A673 (cell line): ENCODE data around the gene ANO2. TPM values are rescaled to one million over a fixed set of nuclear protein-coding genes. Genes with fewer than 3 reads are reported as not detected.

Experiments
- BruUV-seq: library from RNA; stranded (reverse); fragments of 400-500 nt; replicated peaks from 2 replicates; lab custom pipeline; 2021; lab: Mats Ljungman, UMichigan
- CTCF ChIA-PET: fragments of 300-600 bp; sonication (Branson Sonifier 250); formaldehyde crosslinking; loops from one replicate; lab custom pipeline; 2022; ENCODE audit warnings: antibody characterized with exemption; lab: Charles Lee
- POLR2A ChIA-PET: fragments of 300-600 bp; sonication (Branson Sonifier 250); formaldehyde crosslinking; loops from one replicate; lab custom pipeline; 2022; ENCODE audit warnings: antibody characterized with exemption; ENCODE audit not compliant: low non-redundant PET; lab: Charles Lee
- DNase-seq: peaks from one replicate; pipeline ENCODE4 v3.0.0-alpha.2; 2015; ENCODE audit warnings: low spot score
- H3K27ac ChIP-seq: fragments of 200-600 bp; sonication (generic); 2 replicates; pipeline ENCODE4 v1.5.1; 2016; ENCODE audit warnings: mixed run types, low read depth, mild to moderate bottlenecking, mixed read lengths, antibody characterized with exemption, low read length; ENCODE audit not compliant: poor library complexity, severe bottlenecking
- H3K27me3 ChIP-seq: fragments of 200-600 bp; sonication (generic); replicated peaks from 2 replicates; pipeline ENCODE4 v1.6.1; 2017; ENCODE audit warnings: mixed run types, low read depth, mild to moderate bottlenecking, mixed read lengths, antibody characterized with exemption, low read length; ENCODE audit not compliant: insufficient read depth, poor library complexity
- H3K36me3 ChIP-seq: fragments of 200-600 bp; sonication (generic); 2 replicates; pipeline ENCODE4 v1.6.1; 2016; ENCODE audit warnings: mixed run types, mild to moderate bottlenecking, mixed read lengths, antibody characterized with exemption, low read length; ENCODE audit not compliant: insufficient read depth, poor library complexity, severe bottlenecking
- H3K4me1 ChIP-seq: fragments of 200-600 bp; sonication (generic); 2 replicates; pipeline ENCODE4 v1.6.1; 2017; ENCODE audit warnings: mixed run types, mild to moderate bottlenecking, mixed read lengths, antibody characterized with exemption, low read length; ENCODE audit not compliant: insufficient read depth, poor library complexity, severe bottlenecking
- H3K4me3 ChIP-seq: fragments of 200-600 bp; sonication (generic); 2 replicates; pipeline ENCODE4 v1.5.1; 2016; ENCODE audit warnings: low read depth, mixed run types, mild to moderate bottlenecking, mixed read lengths, low read length; ENCODE audit not compliant: poor library complexity, severe bottlenecking
- H3K9me3 ChIP-seq: fragments of 200-600 bp; sonication (generic); 2 replicates; pipeline ENCODE4 v1.6.1; 2016; ENCODE audit warnings: mixed run types, low read depth, mild to moderate bottlenecking, mixed read lengths, antibody characterized with exemption, low read length; ENCODE audit not compliant: poor library complexity, severe bottlenecking
- EZH2 ChIP-seq: fragments of 200-600 bp; sonication (generic); IDR thresholded peaks from 2 replicates; pipeline ENCODE4 v1.6.1; 2017; ENCODE audit warnings: borderline replicate concordance, low read depth, mild to moderate bottlenecking, mixed read lengths, antibody characterized with exemption, low read length; ENCODE audit not compliant: poor library complexity, severe bottlenecking
- intact Hi-C: fragments of 100-400 bp; cut with micrococcal nuclease; formaldehyde crosslinking; loops from one replicate; pipeline ENCODE4 v1.10.0; 2022; ENCODE audit not compliant: unreplicated experiment
- total RNA-seq: library from RNA; stranded (reverse); gene quantifications from 2 replicates; pipeline ENCODE4 v1.2.3, GENCODE V29; 2021
- TF ChIP-seq, protein P1 (sequence below): fragments of 300-800, 200-600 bp; sonication (generic); conservative IDR thresholded peaks from 2 replicates; pipeline ENCODE4 v1.5.1; 2017; ENCODE audit warnings: low read depth, mild to moderate bottlenecking, antibody characterized with exemption, low read length, moderate library complexity, mixed read lengths

ANO2 gene
- total RNA-seq, 1 experiment from 2014 or later = not detected

GRCh38 chr12:5715021-5715420 lies 230.0 kb downstream of the ANO2 start:
- intact Hi-C loops = no loop called here
- no peak for DNase-seq
- ChIA-PET CTCF (no interaction called here), POLR2A (no interaction called here)
- Histone ChIP-seq H3K27me3 (no peaks in the 10 kb centered on the region), H3K4me3 (no peak overlapping the region), H3K9me3 (no peaks in the 10 kb centered on the region), H3K27ac (no peak overlapping the region), H3K36me3 (no peaks in the 10 kb centered on the region), H3K4me1 (no peaks in the 10 kb centered on the region)
- TF ChIP-seq, protein P1, sequence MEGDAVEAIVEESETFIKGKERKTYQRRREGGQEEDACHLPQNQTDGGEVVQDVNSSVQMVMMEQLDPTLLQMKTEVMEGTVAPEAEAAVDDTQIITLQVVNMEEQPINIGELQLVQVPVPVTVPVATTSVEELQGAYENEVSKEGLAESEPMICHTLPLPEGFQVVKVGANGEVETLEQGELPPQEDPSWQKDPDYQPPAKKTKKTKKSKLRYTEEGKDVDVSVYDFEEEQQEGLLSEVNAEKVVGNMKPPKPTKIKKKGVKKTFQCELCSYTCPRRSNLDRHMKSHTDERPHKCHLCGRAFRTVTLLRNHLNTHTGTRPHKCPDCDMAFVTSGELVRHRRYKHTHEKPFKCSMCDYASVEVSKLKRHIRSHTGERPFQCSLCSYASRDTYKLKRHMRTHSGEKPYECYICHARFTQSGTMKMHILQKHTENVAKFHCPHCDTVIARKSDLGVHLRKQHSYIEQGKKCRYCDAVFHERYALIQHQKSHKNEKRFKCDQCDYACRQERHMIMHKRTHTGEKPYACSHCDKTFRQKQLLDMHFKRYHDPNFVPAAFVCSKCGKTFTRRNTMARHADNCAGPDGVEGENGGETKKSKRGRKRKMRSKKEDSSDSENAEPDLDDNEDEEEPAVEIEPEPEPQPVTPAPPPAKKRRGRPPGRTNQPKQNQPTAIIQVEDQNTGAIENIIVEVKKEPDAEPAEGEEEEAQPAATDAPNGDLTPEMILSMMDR = no peak
- no peak for TF ChIP-seq EZH2
- BruUV-seq = no TSS peak

DNA sequence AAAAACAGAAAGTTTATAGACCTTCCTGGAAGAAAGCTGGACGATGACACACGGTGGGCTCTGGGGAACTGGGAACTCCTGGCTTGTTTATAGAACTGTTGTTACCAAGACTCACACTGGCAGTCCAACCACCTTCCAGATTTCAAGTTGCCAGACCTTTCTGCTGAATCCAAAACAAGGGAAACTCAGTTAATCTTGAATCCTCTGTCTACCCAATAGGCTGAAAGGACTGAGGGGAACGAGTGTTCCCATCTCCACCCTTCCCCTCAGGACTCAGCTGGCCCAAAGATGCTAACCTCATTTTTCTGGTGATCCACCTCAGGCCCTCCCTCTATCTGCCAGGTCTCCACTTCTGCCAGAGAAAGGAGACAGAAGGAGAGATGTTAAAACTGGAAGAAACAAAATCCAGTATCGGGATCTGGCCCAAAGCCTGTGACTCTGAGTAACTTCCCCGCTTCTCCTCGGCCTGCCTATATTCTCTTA lies 231.4 kb downstream of the ANO2 start:
- no peaks in the 10 kb centered on the region for H3K36me3 ChIP-seq
- ChIA-PET POLR2A (no interaction called here), CTCF (no interaction called here)
- H3K27me3 ChIP-seq = no peaks in the 10 kb centered on the region
- no peak for TF ChIP-seq EZH2
- TF ChIP-seq, protein P1 = no peak
- no peak overlapping the region for H3K27ac ChIP-seq
- BruUV-seq = no TSS peak
- H3K4me3 ChIP-seq = no peak overlapping the region
- DNase-seq = no peak
- intact Hi-C loops = no loop called here
- no peaks in the 10 kb centered on the region for H3K9me3 ChIP-seq
- no peaks in the 10 kb centered on the region for H3K4me1 ChIP-seq

DNA sequence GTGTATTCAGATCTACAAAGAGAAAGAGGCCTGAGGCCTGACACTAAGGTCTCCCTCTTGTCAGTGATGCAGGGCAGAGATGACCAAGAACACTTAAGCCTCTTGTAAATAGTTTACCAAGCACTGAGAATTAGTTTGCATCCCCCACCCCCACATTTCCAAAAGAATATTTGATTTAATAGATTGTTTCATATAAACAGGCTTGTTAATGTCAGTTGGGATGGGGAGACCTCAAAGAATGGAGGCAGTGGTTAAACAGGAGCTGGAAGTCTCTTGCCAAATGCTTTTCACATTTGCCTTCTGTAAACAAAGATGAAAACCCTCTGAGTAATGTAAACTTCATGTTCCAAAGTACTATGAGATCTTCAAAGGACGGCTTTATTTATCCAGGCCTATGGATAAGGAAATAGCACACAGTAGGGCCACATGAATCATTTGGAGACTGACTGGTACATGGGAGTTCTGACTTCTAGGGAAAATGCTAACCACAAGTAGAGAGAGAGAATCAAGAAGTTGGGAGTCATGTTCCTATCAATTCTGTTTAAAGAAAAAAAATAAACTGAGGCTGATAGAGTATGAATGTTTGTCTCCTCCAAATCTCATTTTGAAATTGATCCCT lies 234.7 kb downstream of the ANO2 start:
- Histone ChIP-seq H3K4me1 (no peaks in the 10 kb centered on the region), H3K36me3 (no peaks in the 10 kb centered on the region), H3K4me3 (no peak overlapping the region), H3K27me3 (peaks cover 10% of the 10 kb centered on the region), H3K9me3 (no peaks in the 10 kb centered on the region), H3K27ac (no peak overlapping the region)
- no peak for TF ChIP-seq EZH2
- TF ChIP-seq, protein P1 = no peak
- no peak for DNase-seq
- intact Hi-C loops = no loop called here
- POLR2A ChIA-PET = no interaction called here
- BruUV-seq = no TSS peak
- CTCF ChIA-PET = no interaction called here
